HepG2 (cell line): ENCODE results near the gene POLRMT. TPM values are rescaled to one million over a fixed set of nuclear protein-coding genes. Genes with fewer than 3 reads are reported as not detected.

ENCODE experiments used
- ATAC-seq: fragments of 200-7000 bp; cut with Tn5 transposase; 3 replicates; pipeline ENCODE4 v1.9.1; 2020; ENCODE audit warnings: mild to moderate bottlenecking, moderate library complexity
- BruUV-seq: library from RNA; stranded (reverse); fragments of 400-500 nt; replicated peaks from 2 replicates; lab custom pipeline; 2021; lab: Mats Ljungman, UMichigan
- CTCF ChIA-PET: fragments of 300-600 bp; formaldehyde crosslinking; extraction: SDS; loops from one replicate; lab custom pipeline; 2021; ENCODE audit warnings: low total read pairs, inconsistent platforms, low intra/inter-chr PET ratio; lab: Yijun Ruan, JAX
- POLR2A ChIA-PET: fragments of 350-600 bp; sonication (Branson Sonifier 250); formaldehyde crosslinking; loops from one replicate; lab custom pipeline; 2020; ENCODE audit warnings: antibody characterized with exemption, inconsistent platforms; lab: Yijun Ruan, JAX
- DNase-seq: peaks from one replicate; pipeline ENCODE4 v3.0.0-alpha.2; 2015; ENCODE audit warnings: low spot score
- FAIRE-seq: peaks from 3 replicates; lab custom pipeline; 2011; peaks lifted over from hg19 to GRCh38; lab: Jason Lieb, UNC
- H2AFZ ChIP-seq: one replicate; pipeline ENCODE4 v1.6.1; 2011; ENCODE audit warnings: low read length, inconsistent platforms
- H3K27ac ChIP-seq: fragments of 300-600 bp; 3 replicates; pipeline ENCODE4 v1.8.0; 2011; ENCODE audit warnings: mixed run types, mild to moderate bottlenecking, mixed read lengths, low read length, inconsistent platforms; ENCODE audit not compliant: insufficient read depth; ENCODE audit errors: extremely low read length
- H3K27me3 ChIP-seq, 2 experiments: fragments of 200-600 bp in 1 of 2; 2 replicates in 1 of 2; 3 replicates in 1 of 2; pipeline versions ENCODE4 v1.6.0 to v1.8.0; 2011; ENCODE audit warnings: low read length in 2 of 2, mild to moderate bottlenecking in 2 of 2, moderate library complexity in 2 of 2, inconsistent platforms in 1 of 2; ENCODE audit not compliant: insufficient read depth in 2 of 2, control insufficient read depth in 1 of 2
- H3K36me3 ChIP-seq, 2 experiments: fragments of 200-600 bp in 1 of 2; replicated peaks in 1 of 2; 2 replicates in 1 of 2; 3 replicates in 1 of 2; pipeline versions ENCODE4 v1.5.1 to v1.8.0; 2011; ENCODE audit warnings: low read length in 2 of 2, inconsistent platforms in 1 of 2; ENCODE audit not compliant: insufficient read depth in 2 of 2, control insufficient read depth in 1 of 2
- H3K4me1 ChIP-seq: 2 replicates; pipeline ENCODE4 v1.5.1; 2012; ENCODE audit warnings: low read length, inconsistent platforms; ENCODE audit not compliant: insufficient read depth
- H3K4me2 ChIP-seq: 2 replicates; pipeline ENCODE4 v1.6.0; 2011; ENCODE audit warnings: low read depth, low read length, inconsistent platforms
- H3K4me3 ChIP-seq, 3 experiments: fragments of 200-600 bp in 1 of 3; sonication (generic), shearing (Covaris generic) in 1 of 3; replicated peaks in 1 of 3; 2 replicates each; pipeline ENCODE4 v1.5.1; 2011 to 2016; ENCODE audit warnings: low read length in 3 of 3, inconsistent platforms in 2 of 3, low read depth in 2 of 3, mild to moderate bottlenecking in 2 of 3, control low read depth in 1 of 3, mixed read lengths in 1 of 3; ENCODE audit not compliant: insufficient read depth in 1 of 3
- H3K79me2 ChIP-seq: one replicate; pipeline ENCODE4 v1.6.1; 2011; ENCODE audit warnings: low read length, inconsistent platforms; ENCODE audit not compliant: insufficient read depth
- H3K9ac ChIP-seq: 2 replicates; pipeline ENCODE4 v1.6.0; 2011; ENCODE audit warnings: mild to moderate bottlenecking, low read depth, low read length, inconsistent platforms; ENCODE audit not compliant: insufficient read depth
- H3K9me3 ChIP-seq: 2 replicates; pipeline ENCODE4 v1.5.1; 2012; ENCODE audit warnings: mild to moderate bottlenecking, low read length
- H4K20me1 ChIP-seq: 2 replicates; pipeline ENCODE4 v1.6.0; 2011; ENCODE audit warnings: inconsistent platforms, mild to moderate bottlenecking, low read length, moderate library complexity; ENCODE audit not compliant: insufficient read depth
- ATF7-NPFF ChIP-seq: sonication (generic); formaldehyde crosslinking; IDR thresholded peaks from 2 replicates; pipeline ENCODE4 v1.8.1; 2023; ENCODE audit warnings: mild to moderate bottlenecking, low read depth, missing genetic modification reagents, moderate library complexity
- HDAC1 ChIP-seq: sonication (generic); formaldehyde crosslinking; IDR thresholded peaks from 2 replicates; pipeline ENCODE4 v1.5.1; 2020; ENCODE audit warnings: mild to moderate bottlenecking, missing genetic modification reagents
- HES4 ChIP-seq: sonication (generic); formaldehyde crosslinking; IDR thresholded peaks from 2 replicates; pipeline ENCODE4 v1.9.0; 2021; ENCODE audit warnings: mild to moderate bottlenecking, missing genetic modification reagents, borderline replicate concordance
- MTA1 ChIP-seq: sonication (generic); formaldehyde crosslinking; IDR thresholded peaks from 2 replicates; pipeline ENCODE4 v1.4.0; 2020; ENCODE audit warnings: missing genetic modification reagents, mild to moderate bottlenecking, borderline replicate concordance
- ZFX ChIP-seq: sonication (generic); formaldehyde crosslinking; IDR thresholded peaks from 2 replicates; pipeline ENCODE4 v1.4.0; 2020; ENCODE audit warnings: mild to moderate bottlenecking, low read depth, missing genetic modification reagents, moderate library complexity
- ZMYM3 ChIP-seq: sonication (generic); formaldehyde crosslinking; IDR thresholded peaks from 2 replicates; pipeline ENCODE4 v1.5.1; 2020; ENCODE audit warnings: mild to moderate bottlenecking, missing genetic modification reagents
- ZNF230 ChIP-seq: sonication (generic); formaldehyde crosslinking; IDR thresholded peaks from 2 replicates; pipeline ENCODE4 v1.4.0; 2020; ENCODE audit warnings: mild to moderate bottlenecking, missing genetic modification reagents
- ZNF691 ChIP-seq: sonication (generic); formaldehyde crosslinking; IDR thresholded peaks from 2 replicates; pipeline ENCODE4 v1.4.0; 2020; ENCODE audit warnings: missing genetic modification reagents, low read depth, mild to moderate bottlenecking, borderline replicate concordance
- ZNF746 ChIP-seq: sonication (generic); formaldehyde crosslinking; IDR thresholded peaks from 2 replicates; pipeline ENCODE4 v1.8.0; 2022; ENCODE audit warnings: mild to moderate bottlenecking, missing genetic modification reagents
- ZNF883 ChIP-seq: sonication (generic); formaldehyde crosslinking; IDR thresholded peaks from 2 replicates; pipeline ENCODE4 v1.5.1; 2020; ENCODE audit warnings: mild to moderate bottlenecking, missing genetic modification reagents; ENCODE audit errors: not compliant biosample characterization
- WGBS: methylation state at CpG from one replicate; pipeline ENCODE4 v1.1.6; 2017; ENCODE audit warnings: low lambda C conversion rate; 5-methylcytosine and 5-hydroxymethylcytosine counted together
- in situ Hi-C: cut with HindIII; loops from 2 replicates; pipeline ENCODE4 v1.10.0; 2017; ENCODE audit warnings: low pct_unique_long_range_greater_than_20kb; ENCODE audit not compliant: extremely low pct_ligation_motif_present
- intact Hi-C: fragments of 100-400 bp; cut with micrococcal nuclease; formaldehyde crosslinking; loops from one replicate; pipeline ENCODE4 v1.10.0; 2022; ENCODE audit not compliant: unreplicated experiment
- polyA plus RNA-seq, 8 experiments: library from polyadenylated mRNA; depleted of rRNA in 3 of 8; stranded (reverse) in 7 of 8; unstranded in 1 of 8; fragments of >200 nt; fragmentation: Illumina TruSeq in 4 of 8; extraction: Trizol in 4 of 8; gene quantifications; 2 replicates each; pipeline versions ENCODE4 v1.2.1 to v1.2.3, GENCODE V29; 2011 to 2016; ENCODE audit warnings: low read depth in 4 of 8, missing spikeins in 1 of 8, mixed read lengths in 1 of 8; ENCODE audit not compliant: insufficient read depth in 1 of 8
- total RNA-seq, 5 experiments: library from RNA; depleted of rRNA; stranded (reverse); fragments of >200 nt; fragmentation: Illumina TruSeq; extraction: Trizol; gene quantifications; 2 replicates each; pipeline ENCODE4 v1.2.3, GENCODE V29; 2016; ENCODE audit warnings: low read depth in 1 of 5
- TF ChIP-seq, protein P1 (sequence below): sonication (generic); formaldehyde crosslinking; IDR thresholded peaks from 2 replicates; pipeline ENCODE4 v1.4.0; 2020; ENCODE audit warnings: missing genetic modification reagents; ENCODE audit errors: not compliant biosample characterization

Gene POLRMT
- total and polyA plus RNA-seq, 2 of the 13 experiments (the other 11 are each of a cell fraction or from before 2014, with no cell fraction given), result 78.0 to 101 TPM

- Histone ChIP-seq H2AFZ (no peak overlapping the region), H3K9me3 (no peaks in the 10 kb centered on the region), H4K20me1 (peaks cover 54% of the 10 kb centered on the region), H3K4me1 (peaks cover 26% of the 10 kb centered on the region), H3K79me2 (peaks cover 61% of the 10 kb centered on the region), H3K9ac (peak overlapping the region; percentile 95), H3K4me2 (peak overlapping the region; percentile 79), H3K27ac (peak overlapping the region; percentile 69), H3K27me3 (no peaks in the 10 kb centered on the region; a peak in 1 of 5 replicates), H3K4me3 (peak overlapping the region; percentile 90 to 99 (median 96))
- BruUV-seq, result no TSS peak
- in situ Hi-C loops (no loop called here), intact Hi-C loops (no loop called here)
- CTCF ChIA-PET, result no interaction called here
- DNase-seq, result no peak
- POLR2A ChIA-PET, result interaction anchor here (3.1 to 4.3 kb wide), 2 partner anchors 17 to 41 kb away, joined by 13 to 45 read pairs; no protein-coding TSS in a partner anchor
- no peak for ATAC-seq
- 0% methylated on average over 11 of the region's 15 CpGs for WGBS
- TF ChIP-seq ZNF691 (CRISPR knock-in tag) (0 out of 2 replicates have a peak, but pooled peaks have one; percentile 4), ZNF883 (CRISPR knock-in tag) (peak; percentile 1), HDAC1 (CRISPR knock-in tag) (0 out of 2 replicates have a peak, but pooled peaks have one; percentile 5), ZMYM3 (0 out of 2 replicates have a peak, but pooled peaks have one; percentile 10), ZNF230 (CRISPR knock-in tag) (0 out of 2 replicates have a peak, but pooled peaks have one; percentile 23), HES4 (CRISPR knock-in tag) (no peak), MTA1 (0 out of 2 replicates have a peak, but pooled peaks have one; percentile 10), ZFX (0 out of 2 replicates have a peak, but pooled peaks have one; percentile 2), ZNF746 (CRISPR knock-in tag) (no peak), ATF7-NPFF (CRISPR knock-in tag) (0 out of 2 replicates have a peak, but pooled peaks have one; percentile 13)
- TF ChIP-seq, protein P1, sequence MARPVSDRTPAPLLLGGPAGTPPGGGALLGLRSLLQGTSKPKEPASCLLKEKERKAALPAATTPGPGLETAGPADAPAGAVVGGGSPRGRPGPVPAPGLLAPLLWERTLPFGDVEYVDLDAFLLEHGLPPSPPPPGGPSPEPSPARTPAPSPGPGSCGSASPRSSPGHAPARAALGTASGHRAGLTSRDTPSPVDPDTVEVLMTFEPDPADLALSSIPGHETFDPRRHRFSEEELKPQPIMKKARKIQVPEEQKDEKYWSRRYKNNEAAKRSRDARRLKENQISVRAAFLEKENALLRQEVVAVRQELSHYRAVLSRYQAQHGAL, result no peak
- TF ChIP-seq, all 625 proteins: peak for 8
- H3K36me3 ChIP-seq, result peaks cover 6 to 14% of the 10 kb centered on the region in 2 experiments; a peak in 4 of 5 replicates
- no peak for FAIRE-seq
These were observed 59.9 kb downstream of the POLRMT start for GRCh38 chr19:573519-573825.
